ENCODE data around the gene EPHB4.

EPHB4 gene

DNA sequence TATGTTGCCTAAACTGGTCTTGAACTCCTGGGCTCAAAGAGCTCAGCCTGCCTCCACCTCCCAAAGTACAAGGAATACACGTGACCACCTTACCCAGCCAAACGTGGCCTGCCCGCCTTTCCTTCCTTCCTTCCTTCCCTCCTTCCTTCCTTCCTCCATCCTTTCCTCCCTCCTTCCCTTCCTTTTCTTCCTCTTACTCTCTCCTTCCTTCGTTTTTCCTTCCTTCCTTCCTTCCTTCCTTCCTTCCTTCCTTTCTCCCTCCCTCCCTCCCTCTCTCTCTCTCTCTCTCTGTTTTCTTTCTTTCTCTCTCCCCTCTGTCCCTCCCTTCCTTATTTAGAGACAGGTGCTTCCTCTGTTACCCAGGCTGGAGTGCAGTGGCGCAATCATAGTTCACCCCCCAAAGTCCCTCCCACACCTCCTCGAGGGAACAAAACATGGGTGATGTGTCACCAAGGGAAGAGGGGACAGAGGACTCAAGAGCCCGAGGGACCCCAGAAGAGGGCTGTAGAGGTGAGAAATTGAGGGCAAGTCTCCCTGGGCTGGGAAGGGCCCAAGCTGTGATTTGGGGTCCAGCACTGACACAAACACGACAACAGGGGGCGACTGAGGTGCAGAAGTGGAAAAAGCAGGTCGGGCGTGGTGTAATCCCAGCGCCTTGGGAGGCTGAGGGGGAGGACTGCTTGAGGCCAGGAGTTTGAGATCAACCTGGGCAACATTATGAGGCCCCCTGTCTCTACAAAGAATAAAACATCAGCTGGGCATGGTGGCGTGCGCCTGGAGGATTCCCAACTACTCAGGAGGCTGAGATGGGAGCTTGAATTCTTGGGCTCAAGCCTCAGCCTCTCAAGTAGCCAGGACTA lies 28.1 kb downstream of the EPHB4 start:
- Histone ChIP-seq H3K4me3 (ENCODE audit: low read depth in 1 of 2, low read length in 2 of 2) (no peak overlapping the region), H3K27ac (ENCODE audit: low read depth, low read length) (no peak overlapping the region), H3K9ac (ENCODE audit: low read length) (no peak overlapping the region), H3K36me3 (ENCODE audit: insufficient read depth, low read length) (no peaks in the 10 kb centered on the region), H3K9me3 (ENCODE audit: low read length) (no peaks in the 10 kb centered on the region), H3K27me3 (ENCODE audit: control insufficient read depth in 1 of 2, insufficient read depth in 2 of 2, low read length in 2 of 2) (no peaks in the 10 kb centered on the region), H3K4me1 (ENCODE audit: insufficient read depth, low read length) (peaks cover 20% of the 10 kb centered on the region)

DNA sequence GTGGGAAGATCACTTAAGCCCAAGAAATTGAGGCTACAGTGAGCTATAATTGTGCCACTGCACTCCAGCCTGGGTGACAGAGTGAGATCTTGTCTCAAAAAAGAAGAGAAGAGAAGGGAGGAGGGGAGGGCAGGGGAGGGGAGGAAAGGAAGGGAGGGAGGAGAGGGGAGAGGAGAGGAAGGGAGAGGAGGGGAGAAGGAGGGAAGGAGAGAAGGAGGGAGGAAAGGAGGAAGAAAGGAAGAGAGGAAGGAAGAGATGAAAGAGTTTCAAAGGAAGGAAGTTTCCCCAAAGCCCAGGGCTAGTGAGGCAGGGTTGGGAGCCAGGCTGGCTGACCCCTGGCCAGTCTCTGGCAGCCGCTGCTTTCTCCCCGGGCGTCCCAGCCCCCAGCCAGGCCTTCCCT lies 32.6 kb downstream of the EPHB4 start:
- Histone ChIP-seq H3K27ac (ENCODE audit: low read depth, low read length) (no peak overlapping the region), H3K4me3 (ENCODE audit: low read depth in 1 of 2, low read length in 2 of 2) (no peak overlapping the region), H3K9ac (ENCODE audit: low read length) (no peak overlapping the region), H3K36me3 (ENCODE audit: insufficient read depth, low read length) (no peaks in the 10 kb centered on the region), H3K27me3 (ENCODE audit: control insufficient read depth in 1 of 2, insufficient read depth in 2 of 2, low read length in 2 of 2) (peaks cover 0 to 4% of the 10 kb centered on the region in 2 donors), H3K4me1 (ENCODE audit: insufficient read depth, low read length) (no peaks in the 10 kb centered on the region), H3K9me3 (ENCODE audit: low read length) (no peaks in the 10 kb centered on the region)

DNA sequence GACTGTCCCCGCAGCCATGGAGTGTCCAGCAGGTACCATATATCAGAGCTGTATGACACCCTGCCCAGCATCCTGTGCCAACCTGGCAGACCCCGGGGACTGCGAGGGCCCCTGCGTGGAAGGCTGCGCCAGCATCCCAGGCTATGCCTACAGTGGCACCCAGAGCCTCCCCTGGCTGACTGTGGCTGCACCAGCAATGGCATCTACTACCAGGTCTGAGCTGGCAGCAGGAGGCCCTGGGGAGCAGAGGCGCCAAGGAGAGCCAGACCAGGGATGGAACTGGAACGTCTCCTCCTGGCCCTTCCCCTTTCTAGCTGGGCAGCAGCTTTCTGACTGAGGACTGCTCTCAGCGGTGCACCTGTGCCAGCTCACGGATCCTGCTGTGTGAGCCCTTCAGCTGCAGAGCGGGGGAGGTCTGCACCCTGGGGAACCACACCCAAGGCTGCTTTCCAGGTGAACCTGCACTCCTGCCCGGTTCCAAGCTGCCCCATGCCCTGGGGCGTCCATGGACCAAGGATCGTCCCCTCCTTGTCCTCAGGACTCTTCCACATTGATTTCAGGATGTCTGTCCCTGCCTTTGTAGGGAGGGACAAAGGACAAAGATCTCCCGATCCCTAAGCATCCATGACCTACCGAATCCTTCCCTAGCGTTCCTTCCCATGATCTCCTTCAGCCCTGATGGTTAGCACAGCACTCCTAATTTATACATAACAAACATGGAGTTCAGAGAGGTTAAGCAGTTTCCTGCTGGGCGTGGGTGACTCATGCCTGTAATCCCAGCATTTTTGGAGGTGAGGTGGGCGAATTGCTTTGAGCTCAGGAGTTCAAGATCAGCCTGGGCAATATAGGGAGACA lies 33.3 kb downstream of the EPHB4 start:
- H3K4me3 ChIP-seq (ENCODE audit: low read depth in 1 of 2, low read length in 2 of 2) = no peak overlapping the region
- no peak overlapping the region for H3K9ac ChIP-seq (ENCODE audit: low read length)
- peaks cover 0 to 4% of the 10 kb centered on the region in 2 donors for H3K27me3 ChIP-seq (ENCODE audit: control insufficient read depth in 1 of 2, insufficient read depth in 2 of 2, low read length in 2 of 2)
- no peak overlapping the region for H3K27ac ChIP-seq (ENCODE audit: low read depth, low read length)
- no peaks in the 10 kb centered on the region for H3K9me3 ChIP-seq (ENCODE audit: low read length)
- no peaks in the 10 kb centered on the region for H3K36me3 ChIP-seq (ENCODE audit: insufficient read depth, low read length)
- H3K4me1 ChIP-seq (ENCODE audit: insufficient read depth, low read length) = no peaks in the 10 kb centered on the region

DNA sequence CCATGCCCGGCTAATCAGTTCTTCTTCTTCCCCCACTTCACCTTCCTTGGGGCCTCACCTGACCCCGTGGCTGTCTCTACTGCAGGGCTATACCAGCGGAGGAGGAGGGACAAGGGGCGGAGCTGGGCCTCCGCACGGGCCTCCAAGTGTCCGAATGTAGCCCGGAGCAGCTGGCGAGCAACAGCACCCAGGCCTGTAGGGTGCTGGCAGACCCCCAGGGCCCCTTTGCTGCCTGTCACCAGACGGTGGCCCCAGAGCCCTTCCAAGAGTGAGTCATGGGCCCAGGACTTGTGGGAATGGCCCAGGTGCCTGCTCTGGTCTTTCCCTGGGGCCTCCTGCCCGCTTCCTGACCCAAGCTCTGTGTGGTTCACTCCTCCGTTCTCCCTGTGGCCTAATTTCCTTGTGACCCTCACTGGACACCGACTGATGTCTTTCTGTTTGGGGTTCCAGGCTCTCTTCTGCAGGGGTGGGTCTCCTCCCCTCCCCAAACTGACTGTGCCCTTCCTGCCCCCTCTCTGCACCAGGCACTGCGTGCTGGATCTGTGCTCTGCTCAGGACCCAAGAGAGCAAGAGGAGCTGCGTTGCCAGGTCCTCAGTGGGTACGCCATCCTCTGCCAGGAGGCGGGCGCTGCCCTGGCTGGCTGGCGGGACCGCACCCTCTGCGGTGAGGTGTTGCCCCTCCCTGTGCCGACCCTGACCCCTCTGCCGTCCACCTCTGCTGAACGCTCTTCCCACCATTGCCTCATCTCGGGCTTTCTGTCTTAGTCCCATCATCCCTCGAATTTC lies 35.2 kb downstream of the EPHB4 start:
- no peak overlapping the region for H3K4me3 ChIP-seq (ENCODE audit: low read depth in 1 of 2, low read length in 2 of 2)
- H3K36me3 ChIP-seq (ENCODE audit: insufficient read depth, low read length) = no peaks in the 10 kb centered on the region
- H3K27me3 ChIP-seq (ENCODE audit: control insufficient read depth in 1 of 2, insufficient read depth in 2 of 2, low read length in 2 of 2) = peaks cover 0 to 4% of the 10 kb centered on the region in 2 donors
- no peaks in the 10 kb centered on the region for H3K9me3 ChIP-seq (ENCODE audit: low read length)
- H3K27ac ChIP-seq (ENCODE audit: low read depth, low read length) = no peak overlapping the region
- no peak overlapping the region for H3K9ac ChIP-seq (ENCODE audit: low read length)
- no peaks in the 10 kb centered on the region for H3K4me1 ChIP-seq (ENCODE audit: insufficient read depth, low read length)

DNA sequence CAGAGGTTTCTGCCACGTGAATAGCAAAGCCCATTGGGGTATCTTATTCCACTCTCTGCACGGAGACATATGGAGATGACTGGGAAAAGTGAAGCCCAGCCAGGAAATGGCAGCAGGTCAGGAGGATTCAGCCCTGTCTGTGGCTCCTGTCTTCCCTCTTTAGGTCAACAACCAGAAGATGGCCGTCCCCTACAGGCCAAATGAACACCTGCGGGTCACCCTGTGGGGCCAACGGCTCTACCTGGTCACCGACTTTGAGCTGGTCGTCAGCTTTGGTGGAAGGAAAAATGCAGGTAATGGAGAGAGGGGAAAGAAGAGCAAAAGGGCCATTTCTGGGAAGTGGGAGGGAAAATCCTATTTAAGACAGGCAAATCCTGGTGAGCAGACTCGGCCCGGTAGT lies 38.3 kb downstream of the EPHB4 start:
- no peaks in the 10 kb centered on the region for H3K36me3 ChIP-seq (ENCODE audit: insufficient read depth, low read length)
- no peak overlapping the region for H3K9ac ChIP-seq (ENCODE audit: low read length)
- no peaks in the 10 kb centered on the region for H3K9me3 ChIP-seq (ENCODE audit: low read length)
- H3K27ac ChIP-seq (ENCODE audit: low read depth, low read length) = no peak overlapping the region
- no peak overlapping the region for H3K4me3 ChIP-seq (ENCODE audit: low read depth in 1 of 2, low read length in 2 of 2)
- peaks cover 0 to 9% of the 10 kb centered on the region in 2 donors for H3K27me3 ChIP-seq (ENCODE audit: control insufficient read depth in 1 of 2, insufficient read depth in 2 of 2, low read length in 2 of 2)
- H3K4me1 ChIP-seq (ENCODE audit: insufficient read depth, low read length) = no peaks in the 10 kb centered on the region

- Histone ChIP-seq H3K4me3 (ENCODE audit: low read depth in 1 of 2, low read length in 2 of 2) (no peak overlapping the region), H3K4me1 (ENCODE audit: insufficient read depth, low read length) (no peaks in the 10 kb centered on the region), H3K36me3 (ENCODE audit: insufficient read depth, low read length) (no peaks in the 10 kb centered on the region), H3K27me3 (ENCODE audit: control insufficient read depth in 1 of 2, insufficient read depth in 2 of 2, low read length in 2 of 2) (peaks cover 0 to 5% of the 10 kb centered on the region in 2 donors), H3K9ac (ENCODE audit: low read length) (no peak overlapping the region), H3K9me3 (ENCODE audit: low read length) (no peaks in the 10 kb centered on the region), H3K27ac (ENCODE audit: low read depth, low read length) (no peak overlapping the region)
Observed at GRCh38 chr7:100786323-100786722, 41.0 kb downstream of the EPHB4 start.

- H3K27me3 ChIP-seq (ENCODE audit: control insufficient read depth in 1 of 2, insufficient read depth in 2 of 2, low read length in 2 of 2) = peaks cover 0 to 5% of the 10 kb centered on the region in 2 donors
- no peak overlapping the region for H3K27ac ChIP-seq (ENCODE audit: low read depth, low read length)
- H3K4me3 ChIP-seq (ENCODE audit: low read depth in 1 of 2, low read length in 2 of 2) = no peak overlapping the region
- H3K9me3 ChIP-seq (ENCODE audit: low read length) = no peaks in the 10 kb centered on the region
- no peak overlapping the region for H3K9ac ChIP-seq (ENCODE audit: low read length)
- no peaks in the 10 kb centered on the region for H3K36me3 ChIP-seq (ENCODE audit: insufficient read depth, low read length)
- no peaks in the 10 kb centered on the region for H3K4me1 ChIP-seq (ENCODE audit: insufficient read depth, low read length)
Observed at GRCh38 chr7:100785878-100786277, 41.4 kb downstream of the EPHB4 start.

DNA sequence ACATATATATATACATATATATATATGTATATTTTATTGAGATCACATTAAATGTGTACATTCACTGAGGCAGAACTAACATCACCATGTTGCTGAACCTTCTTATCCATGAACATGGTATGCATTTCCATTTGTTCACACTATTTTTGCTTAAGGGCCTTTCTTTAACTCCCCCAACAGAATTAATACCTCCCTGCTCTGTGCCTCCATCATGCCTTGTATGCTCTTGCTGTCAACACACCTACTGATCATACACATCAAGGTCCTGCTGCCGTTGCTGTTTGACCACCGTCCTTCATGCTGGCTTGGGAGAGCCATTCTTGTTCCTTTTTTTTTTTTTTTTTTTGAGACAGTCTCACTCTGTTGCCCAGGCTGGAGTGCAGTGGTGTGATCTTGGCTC lies 43.5 kb downstream of the EPHB4 start:
- Histone ChIP-seq H3K4me3 (ENCODE audit: low read depth in 1 of 2, low read length in 2 of 2) (no peak overlapping the region), H3K27ac (ENCODE audit: low read depth, low read length) (no peak overlapping the region), H3K9ac (ENCODE audit: low read length) (no peak overlapping the region), H3K27me3 (ENCODE audit: control insufficient read depth in 1 of 2, insufficient read depth in 2 of 2, low read length in 2 of 2) (peaks cover 0 to 5% of the 10 kb centered on the region in 2 donors), H3K36me3 (ENCODE audit: insufficient read depth, low read length) (no peaks in the 10 kb centered on the region), H3K4me1 (ENCODE audit: insufficient read depth, low read length) (no peaks in the 10 kb centered on the region), H3K9me3 (ENCODE audit: low read length) (no peaks in the 10 kb centered on the region)

DNA sequence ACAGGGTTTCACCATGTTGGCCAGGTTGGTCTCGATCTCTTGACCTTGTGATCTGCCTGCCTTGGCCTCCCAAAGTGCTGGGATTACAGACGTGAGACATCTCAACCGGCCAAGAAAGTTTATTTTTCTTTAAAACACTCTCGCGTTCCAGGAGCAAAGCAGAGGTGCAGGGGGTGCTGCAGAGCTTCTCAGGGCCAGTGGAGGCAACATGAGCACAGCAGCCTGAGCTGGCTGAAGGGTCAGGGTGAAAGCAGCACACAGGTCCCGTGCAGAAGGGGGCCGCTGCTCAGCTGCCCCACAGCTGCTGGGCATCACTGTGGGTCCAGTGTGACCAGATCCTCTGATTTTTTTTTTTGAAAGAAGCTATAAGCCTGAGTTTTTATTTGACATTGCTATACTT lies 46.1 kb downstream of the EPHB4 start:
- no peak overlapping the region for H3K27ac ChIP-seq (ENCODE audit: low read depth, low read length)
- H3K27me3 ChIP-seq (ENCODE audit: control insufficient read depth in 1 of 2, insufficient read depth in 2 of 2, low read length in 2 of 2) = peaks cover 0 to under 1% of the 10 kb centered on the region in 2 donors
- no peaks in the 10 kb centered on the region for H3K9me3 ChIP-seq (ENCODE audit: low read length)
- no peak overlapping the region for H3K9ac ChIP-seq (ENCODE audit: low read length)
- no peak overlapping the region for H3K4me3 ChIP-seq (ENCODE audit: low read depth in 1 of 2, low read length in 2 of 2)
- H3K4me1 ChIP-seq (ENCODE audit: insufficient read depth, low read length) = no peaks in the 10 kb centered on the region
- H3K36me3 ChIP-seq (ENCODE audit: insufficient read depth, low read length) = no peaks in the 10 kb centered on the region

DNA sequence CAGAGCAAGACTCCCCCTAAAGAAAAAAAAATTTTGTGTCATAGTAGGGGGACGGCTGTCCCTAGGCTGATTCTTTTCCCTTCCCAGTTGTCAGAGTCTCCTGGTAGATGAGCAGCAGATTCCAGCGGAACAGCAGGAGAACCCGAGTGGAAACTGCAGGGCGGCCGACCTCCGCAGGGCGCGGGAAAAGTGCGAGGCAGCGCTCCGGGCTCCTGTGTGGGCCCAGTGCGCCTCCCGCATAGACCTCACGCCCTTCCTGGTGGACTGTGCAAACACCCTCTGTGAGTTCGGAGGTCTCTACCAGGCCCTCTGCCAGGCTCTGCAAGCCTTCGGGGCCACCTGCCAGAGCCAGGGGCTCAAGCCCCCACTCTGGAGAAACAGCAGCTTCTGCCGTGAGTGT lies 48.0 kb downstream of the EPHB4 start:
- Histone ChIP-seq H3K9ac (ENCODE audit: low read length) (no peak overlapping the region), H3K27me3 (ENCODE audit: control insufficient read depth in 1 of 2, insufficient read depth in 2 of 2, low read length in 2 of 2) (peaks cover 0 to 6% of the 10 kb centered on the region in 2 donors), H3K9me3 (ENCODE audit: low read length) (no peaks in the 10 kb centered on the region), H3K27ac (ENCODE audit: low read depth, low read length) (no peak overlapping the region), H3K4me3 (ENCODE audit: low read depth in 1 of 2, low read length in 2 of 2) (no peak overlapping the region), H3K36me3 (ENCODE audit: insufficient read depth, low read length) (no peaks in the 10 kb centered on the region), H3K4me1 (ENCODE audit: insufficient read depth, low read length) (no peaks in the 10 kb centered on the region)

GRCh38 chr7:100778061-100778621 lies 49.2 kb downstream of the EPHB4 start:
- no peak overlapping the region for H3K4me3 ChIP-seq (ENCODE audit: low read depth in 1 of 2, low read length in 2 of 2)
- peaks cover 0 to 6% of the 10 kb centered on the region in 2 donors for H3K27me3 ChIP-seq (ENCODE audit: control insufficient read depth in 1 of 2, insufficient read depth in 2 of 2, low read length in 2 of 2)

More at GRCh38 chr7:100778061-100778621, 49.2 kb downstream of the EPHB4 start:
- Histone ChIP-seq H3K9ac (ENCODE audit: low read length) (no peak overlapping the region), H3K4me1 (ENCODE audit: insufficient read depth, low read length) (no peaks in the 10 kb centered on the region), H3K9me3 (ENCODE audit: low read length) (no peaks in the 10 kb centered on the region), H3K27ac (ENCODE audit: low read depth, low read length) (no peak overlapping the region), H3K36me3 (ENCODE audit: insufficient read depth, low read length) (no peaks in the 10 kb centered on the region)

Data from muscle layer of colon (tissue), 2 donors.